Mononuclear cell (primary cell): ENCODE measurements around the gene SPATS2L. TPM values are rescaled to one million over a fixed set of nuclear protein-coding genes. Genes with fewer than 3 reads are reported as not detected.

ENCODE experiments used
- H3K27me3 ChIP-seq: 2 replicates; pipeline ENCODE4 v1.6.0; 2011; ENCODE audit warnings: low read length, control low read depth; ENCODE audit not compliant: insufficient read depth
- H3K4me1 ChIP-seq: 2 replicates; pipeline ENCODE4 v1.5.1; 2011; ENCODE audit warnings: mild to moderate bottlenecking, low read length, control low read depth; ENCODE audit not compliant: insufficient read depth
- H3K4me3 ChIP-seq: 2 replicates; pipeline ENCODE4 v1.5.1; 2011; ENCODE audit warnings: mild to moderate bottlenecking, low read length, moderate library complexity
- H3K9me3 ChIP-seq: 2 replicates; pipeline ENCODE4 v1.5.1; 2011; ENCODE audit warnings: low read depth, mild to moderate bottlenecking, control low read depth, low read length
- total RNA-seq: library from RNA; depleted of rRNA; stranded (reverse); fragments of >200 nt; gene quantifications from one replicate; pipeline ENCODE4 v1.2.3, GENCODE V29; 2012

Gene SPATS2L
- total RNA-seq, 1 donor, result 3.5 TPM

DNA sequence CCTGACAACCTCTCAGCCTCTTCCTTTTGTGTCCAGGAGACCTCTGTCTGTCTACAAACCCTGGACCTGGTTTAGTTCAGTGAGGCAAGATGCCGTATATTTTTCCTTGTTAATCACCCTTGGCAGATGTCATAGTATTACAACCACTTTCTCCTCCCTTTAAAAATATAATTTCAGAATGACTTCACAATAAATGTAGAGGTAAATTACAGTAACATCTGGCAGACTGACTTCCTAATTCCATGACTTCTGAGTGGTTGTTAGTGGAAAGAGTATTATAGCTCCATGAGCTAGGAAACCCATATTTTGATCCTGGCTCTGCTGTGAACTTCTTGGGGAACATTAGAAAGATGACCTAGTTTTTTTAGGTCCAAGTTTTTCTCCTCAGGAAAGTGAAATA lies 39.5 kb downstream of the SPATS2L start:
- H3K9me3 ChIP-seq, result no peaks in the 10 kb centered on the region
- H3K4me1 ChIP-seq, result no peaks in the 10 kb centered on the region
- H3K27me3 ChIP-seq, result no peaks in the 10 kb centered on the region
- H3K4me3 ChIP-seq, result no peak overlapping the region

DNA sequence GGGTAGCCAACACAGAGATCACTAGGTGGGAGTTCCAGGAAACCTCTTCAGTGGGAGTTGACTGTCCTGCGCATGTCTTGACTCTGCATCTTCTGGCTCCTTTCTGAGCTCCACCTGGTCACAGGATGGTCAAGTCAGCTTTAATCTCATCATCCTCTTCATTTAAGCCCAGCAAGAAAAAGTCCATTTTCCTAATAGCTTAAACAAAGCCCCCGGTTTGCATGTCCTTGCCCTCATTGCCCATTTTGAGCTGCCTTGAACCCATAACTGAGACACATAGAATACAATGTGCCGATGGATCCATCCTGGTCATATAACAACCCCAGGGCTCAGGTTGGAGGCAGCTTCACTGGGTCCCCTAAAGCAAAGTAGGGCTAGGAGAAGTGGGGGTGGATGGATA lies 40.8 kb downstream of the SPATS2L start:
- Histone ChIP-seq H3K4me1 (no peaks in the 10 kb centered on the region), H3K4me3 (no peak overlapping the region), H3K27me3 (no peaks in the 10 kb centered on the region), H3K9me3 (no peaks in the 10 kb centered on the region)

DNA sequence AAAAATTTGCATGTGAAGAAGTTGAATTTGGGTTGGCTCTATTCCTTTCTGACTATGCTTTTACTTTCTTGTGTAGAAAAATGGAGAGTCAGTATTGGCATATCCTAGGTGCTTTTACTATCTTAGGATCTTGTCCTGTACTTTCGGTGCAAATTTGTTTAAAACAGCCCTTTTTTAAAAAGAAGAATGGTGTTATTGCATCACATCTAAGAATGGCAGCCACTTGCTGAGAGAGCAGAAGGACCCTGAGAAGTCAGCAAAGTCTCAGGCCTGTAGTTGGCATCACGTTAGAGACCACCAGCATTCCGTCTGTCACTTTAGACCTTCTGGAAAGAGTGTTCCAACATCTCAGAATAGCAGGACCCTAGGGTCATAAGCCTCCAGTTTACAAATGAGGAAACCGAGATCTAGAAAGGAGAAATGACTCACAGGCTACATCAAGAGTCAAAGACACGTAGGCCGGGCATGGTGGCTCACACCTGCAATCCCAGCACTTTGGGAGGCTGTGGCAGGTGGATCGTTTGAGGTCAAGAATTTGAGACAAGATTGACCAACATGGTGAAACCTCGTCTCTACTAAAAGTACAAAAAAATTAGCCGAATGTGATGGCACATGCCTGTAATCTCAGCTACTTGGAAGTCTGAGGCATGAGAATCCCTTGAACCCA lies 42.5 kb downstream of the SPATS2L start:
- Histone ChIP-seq H3K4me3 (no peak overlapping the region), H3K27me3 (no peaks in the 10 kb centered on the region), H3K9me3 (no peaks in the 10 kb centered on the region), H3K4me1 (no peaks in the 10 kb centered on the region)

DNA sequence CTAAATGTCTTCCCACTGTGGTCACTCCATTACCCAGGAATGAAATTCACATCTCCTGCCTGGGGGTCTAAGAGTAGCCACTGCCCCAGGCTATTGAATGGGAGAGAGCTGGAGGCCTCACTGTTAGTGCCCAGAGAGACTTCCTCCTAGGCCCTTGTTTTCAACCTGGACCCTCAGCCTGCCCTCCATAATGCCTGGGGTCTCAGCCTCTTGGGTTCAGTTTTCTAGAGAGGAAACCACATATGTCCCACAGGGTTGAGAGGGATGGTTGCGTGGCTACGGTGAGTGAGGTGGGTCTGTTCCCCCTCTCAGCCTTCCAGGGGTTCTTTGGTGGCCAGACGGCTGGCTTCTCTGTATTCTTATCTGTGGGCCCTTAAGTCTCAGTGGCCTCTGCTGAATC lies 43.4 kb downstream of the SPATS2L start:
- Histone ChIP-seq H3K27me3 (no peaks in the 10 kb centered on the region), H3K9me3 (no peaks in the 10 kb centered on the region), H3K4me3 (no peak overlapping the region), H3K4me1 (no peaks in the 10 kb centered on the region)

DNA sequence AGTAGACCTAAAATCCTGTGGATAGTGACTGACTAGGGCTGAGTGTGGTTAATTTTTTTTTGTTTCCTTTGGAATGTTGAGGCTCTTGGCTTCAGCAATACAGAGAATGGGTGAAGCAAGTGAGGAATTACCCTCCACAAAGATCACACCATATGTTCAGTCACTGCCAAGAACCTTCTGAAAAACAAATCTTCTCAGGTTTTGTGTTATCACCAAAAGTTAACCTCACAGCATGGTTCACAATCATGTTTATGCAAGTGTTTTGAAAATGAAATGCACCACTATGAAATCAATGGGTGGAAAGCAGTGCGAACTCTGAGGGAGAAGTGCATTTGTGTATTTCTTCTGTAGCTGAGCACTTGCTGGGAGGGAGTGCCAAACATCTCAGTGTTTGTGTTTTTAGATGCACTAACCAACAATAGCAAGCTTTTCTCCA lies 44.4 kb downstream of the SPATS2L start:
- no peaks in the 10 kb centered on the region for H3K9me3 ChIP-seq
- H3K27me3 ChIP-seq, result no peaks in the 10 kb centered on the region

DNA sequence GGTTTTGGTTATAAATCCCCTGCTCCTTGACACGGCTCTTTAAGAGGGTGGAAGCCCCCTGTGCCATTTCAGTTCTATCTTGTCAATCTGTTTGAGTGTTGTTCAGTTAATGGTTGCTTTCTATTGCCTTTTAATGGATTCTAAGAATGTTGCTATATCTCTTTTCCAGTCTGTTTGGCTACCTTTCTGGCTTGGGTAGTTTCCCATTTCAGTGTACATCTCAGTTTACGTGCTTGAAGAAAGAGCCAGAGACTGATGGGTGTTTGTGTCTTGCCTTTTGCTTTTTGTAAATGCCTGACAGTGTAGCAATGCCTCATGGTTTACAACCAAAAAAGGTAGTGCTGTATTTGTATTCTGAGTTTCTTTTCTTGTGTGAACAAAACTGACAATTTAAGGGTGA lies 45.3 kb downstream of the SPATS2L start:
- no peaks in the 10 kb centered on the region for H3K27me3 ChIP-seq
- H3K9me3 ChIP-seq, result no peaks in the 10 kb centered on the region
- no peak overlapping the region for H3K4me3 ChIP-seq
- H3K4me1 ChIP-seq, result no peaks in the 10 kb centered on the region

More for the DNA sequence above, 44.4 kb downstream of the SPATS2L start:
- no peak overlapping the region for H3K4me3 ChIP-seq
- H3K4me1 ChIP-seq, result no peaks in the 10 kb centered on the region

DNA sequence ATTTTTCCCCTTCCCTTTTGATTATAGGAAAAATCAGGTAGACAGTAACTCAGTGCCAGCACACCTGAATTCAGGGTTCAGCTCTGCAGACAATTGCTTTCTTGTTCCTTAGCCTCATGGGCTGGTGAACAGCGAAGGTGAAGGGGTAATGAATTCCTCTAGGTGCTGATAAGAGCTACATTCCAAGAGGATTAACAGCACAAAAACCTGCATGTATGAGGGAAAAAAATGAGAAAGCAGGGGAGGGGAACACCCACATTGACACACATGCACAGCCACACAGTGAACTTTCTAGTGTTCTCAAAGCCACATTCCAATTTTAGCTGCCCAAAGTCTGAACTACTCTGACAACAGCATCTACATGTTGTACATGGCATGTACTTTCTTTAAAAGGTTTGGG lies 46.1 kb downstream of the SPATS2L start:
- H3K27me3 ChIP-seq, result no peaks in the 10 kb centered on the region
- H3K4me1 ChIP-seq, result no peaks in the 10 kb centered on the region
- H3K4me3 ChIP-seq, result no peak overlapping the region
- H3K9me3 ChIP-seq, result no peaks in the 10 kb centered on the region

DNA sequence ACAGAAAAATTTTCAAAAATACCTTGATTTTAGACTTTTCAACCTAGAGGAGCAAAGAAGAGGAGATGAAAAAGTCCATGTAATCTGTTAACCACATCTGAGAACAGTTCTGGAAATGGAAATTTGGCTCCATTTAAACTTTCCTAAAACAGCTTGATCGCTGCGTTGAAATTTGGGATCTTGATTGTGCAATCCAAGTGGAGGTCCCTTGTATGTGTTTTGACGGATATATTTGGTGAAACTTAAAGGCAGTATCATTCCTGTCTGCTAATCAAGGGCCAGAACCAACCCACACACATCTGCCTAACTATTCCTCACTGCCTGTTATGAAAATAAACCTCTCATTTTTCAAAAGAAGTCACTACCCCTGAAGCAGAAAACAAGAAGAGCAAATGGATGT lies 46.6 kb downstream of the SPATS2L start:
- no peaks in the 10 kb centered on the region for H3K9me3 ChIP-seq
- H3K4me1 ChIP-seq, result no peaks in the 10 kb centered on the region
- H3K4me3 ChIP-seq, result no peak overlapping the region
- no peaks in the 10 kb centered on the region for H3K27me3 ChIP-seq

DNA sequence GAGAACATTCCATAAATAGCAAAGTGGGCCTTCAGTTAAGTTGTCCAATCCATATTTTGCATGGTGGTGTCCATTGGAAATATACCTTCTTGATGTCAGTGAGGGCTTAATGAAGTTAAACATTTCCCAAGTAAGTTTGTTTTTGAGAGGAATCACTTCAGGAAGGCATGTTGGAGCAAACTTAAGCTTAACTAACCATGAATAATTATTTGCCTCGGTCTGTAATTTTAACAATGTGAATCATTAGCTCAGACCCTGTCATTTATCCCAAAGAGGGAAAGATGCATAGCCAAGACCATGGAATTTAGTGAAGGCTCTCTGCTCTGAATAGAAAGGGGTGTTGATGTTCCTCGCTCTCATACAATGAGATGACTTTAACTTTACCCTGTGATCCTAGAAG lies 47.4 kb downstream of the SPATS2L start:
- H3K27me3 ChIP-seq, result no peaks in the 10 kb centered on the region
- H3K4me1 ChIP-seq, result no peaks in the 10 kb centered on the region
- no peak overlapping the region for H3K4me3 ChIP-seq
- H3K9me3 ChIP-seq, result no peaks in the 10 kb centered on the region

DNA sequence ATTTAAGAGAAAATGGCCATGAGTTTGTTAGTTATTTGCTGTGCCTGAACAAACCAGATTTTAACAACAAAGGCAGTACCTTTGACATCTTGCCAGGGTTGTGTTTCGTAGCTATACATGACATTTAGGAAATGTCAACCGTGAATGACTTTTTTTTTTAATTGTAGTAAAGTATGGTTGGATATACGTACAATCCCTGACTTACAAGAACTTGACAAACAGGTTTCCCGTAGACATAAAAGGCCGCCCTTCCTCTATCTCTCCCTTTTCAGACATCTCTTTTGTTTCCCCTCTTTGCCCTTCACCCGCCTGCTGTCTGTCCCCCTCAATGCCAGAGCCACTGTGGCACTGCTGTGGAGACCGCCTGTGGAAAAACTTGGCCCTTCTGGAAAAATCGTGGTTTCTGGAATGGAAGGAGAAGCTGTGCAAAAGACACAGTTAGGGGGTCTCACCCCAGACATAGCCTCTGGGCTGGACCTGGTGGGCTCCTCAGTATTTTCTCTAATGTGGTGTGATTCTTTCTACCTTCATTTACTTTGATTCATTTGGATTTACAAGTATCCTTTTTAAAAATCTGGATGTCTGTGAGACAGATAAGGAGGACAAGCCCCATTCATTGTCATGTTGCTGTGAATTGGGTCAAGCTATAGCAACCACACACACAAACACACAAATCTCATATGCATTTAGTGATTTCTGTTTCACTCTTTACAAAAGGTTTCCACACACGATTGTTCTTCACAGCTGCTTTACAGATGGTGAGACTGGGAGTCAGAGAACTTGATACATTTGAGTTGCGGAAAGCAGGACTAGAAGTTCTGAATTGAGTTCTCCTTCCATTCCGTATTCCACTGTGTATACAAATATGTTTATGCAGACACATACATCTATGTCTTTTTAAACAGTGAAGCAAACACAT lies 48.6 kb downstream of the SPATS2L start:
- Histone ChIP-seq H3K9me3 (no peaks in the 10 kb centered on the region), H3K4me1 (no peaks in the 10 kb centered on the region), H3K27me3 (no peaks in the 10 kb centered on the region), H3K4me3 (no peak overlapping the region)

DNA sequence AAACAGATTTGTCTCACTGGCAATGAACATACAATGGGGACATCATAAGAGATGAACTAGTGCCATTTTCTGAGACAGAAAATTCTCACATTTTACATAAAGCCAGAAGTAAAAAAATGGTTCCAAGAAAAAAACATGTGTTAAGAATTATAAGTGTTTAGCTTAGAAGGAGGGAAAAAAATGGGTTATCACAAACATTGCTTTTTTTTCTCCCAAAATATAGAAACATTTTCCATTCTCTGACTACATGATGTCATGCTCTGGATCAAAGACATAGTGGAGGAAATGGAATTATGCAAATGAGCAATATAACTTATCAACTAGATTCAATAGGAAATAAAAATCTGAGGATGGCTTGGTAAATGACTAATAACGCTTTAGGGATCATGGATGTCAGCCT lies 49.8 kb downstream of the SPATS2L start:
- no peaks in the 10 kb centered on the region for H3K9me3 ChIP-seq
- H3K4me3 ChIP-seq, result no peak overlapping the region
- H3K4me1 ChIP-seq, result no peaks in the 10 kb centered on the region
- no peaks in the 10 kb centered on the region for H3K27me3 ChIP-seq

DNA sequence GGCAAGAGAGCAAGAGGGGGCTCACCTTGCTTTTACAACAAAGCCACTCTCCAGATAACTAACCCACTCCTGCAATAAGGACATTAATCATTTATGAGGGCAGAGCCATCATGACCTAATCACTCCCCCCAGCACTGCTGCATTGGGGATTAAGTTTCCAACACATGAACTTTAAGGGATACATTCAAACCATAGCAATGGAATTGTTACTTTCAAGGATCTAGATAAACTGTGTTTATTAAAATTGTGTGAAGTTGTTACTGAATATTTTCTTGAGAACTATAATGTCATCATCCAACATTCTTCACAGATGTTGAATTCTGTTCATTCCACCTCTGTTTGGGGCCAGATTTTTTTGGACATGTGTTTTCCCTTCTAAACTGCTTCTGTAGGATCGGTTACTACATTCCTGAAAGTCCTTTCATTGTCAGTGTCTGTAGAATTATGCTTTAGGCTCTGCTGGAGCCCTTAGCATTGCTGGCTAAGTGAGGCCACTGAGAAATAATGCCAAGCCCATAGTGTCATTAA lies 50.4 kb downstream of the SPATS2L start:
- Histone ChIP-seq H3K4me3 (no peak overlapping the region), H3K27me3 (no peaks in the 10 kb centered on the region), H3K4me1 (no peaks in the 10 kb centered on the region), H3K9me3 (no peaks in the 10 kb centered on the region)

DNA sequence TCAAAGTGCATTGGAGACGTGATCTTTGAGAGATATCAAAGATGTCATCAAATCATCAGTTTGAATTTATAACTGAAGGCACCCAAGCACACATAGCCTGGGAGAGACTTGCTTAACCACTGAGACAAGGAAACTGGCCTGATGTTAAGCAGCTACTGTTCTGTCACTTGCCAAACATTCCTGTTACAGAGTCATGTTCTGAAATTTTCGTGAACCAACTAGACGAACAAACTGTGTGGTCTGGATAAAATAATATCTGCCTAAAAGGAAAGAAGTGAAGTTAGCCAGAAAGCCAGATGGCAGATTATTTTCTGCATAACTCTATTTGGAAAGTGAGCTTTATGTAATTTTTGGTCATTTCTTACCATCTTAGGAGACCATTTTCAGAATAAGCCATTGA lies 51.4 kb downstream of the SPATS2L start:
- Histone ChIP-seq H3K9me3 (no peaks in the 10 kb centered on the region), H3K4me1 (no peaks in the 10 kb centered on the region), H3K27me3 (no peaks in the 10 kb centered on the region), H3K4me3 (no peak overlapping the region)

DNA sequence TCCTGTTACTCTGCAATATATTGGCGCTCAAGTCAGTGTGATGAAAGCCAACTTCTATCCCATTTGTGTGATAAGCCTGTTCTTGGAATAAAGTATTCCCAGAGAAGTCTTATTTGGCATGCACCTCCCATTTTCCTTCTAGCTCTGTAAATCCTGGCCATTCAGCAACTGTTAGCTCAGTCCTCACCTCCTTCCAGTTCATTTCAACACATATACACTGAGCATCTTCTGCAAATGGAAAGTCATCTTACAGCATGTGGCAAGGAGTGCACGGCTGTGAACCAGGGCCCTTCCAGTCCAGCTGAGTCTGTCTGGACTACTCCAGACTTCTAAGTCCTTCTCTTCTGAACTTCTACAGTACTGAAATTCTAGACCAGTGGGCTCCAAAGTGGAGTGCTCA lies 53.1 kb downstream of the SPATS2L start:
- H3K4me1 ChIP-seq, result no peaks in the 10 kb centered on the region
- no peaks in the 10 kb centered on the region for H3K9me3 ChIP-seq
- no peak overlapping the region for H3K4me3 ChIP-seq
- no peaks in the 10 kb centered on the region for H3K27me3 ChIP-seq

DNA sequence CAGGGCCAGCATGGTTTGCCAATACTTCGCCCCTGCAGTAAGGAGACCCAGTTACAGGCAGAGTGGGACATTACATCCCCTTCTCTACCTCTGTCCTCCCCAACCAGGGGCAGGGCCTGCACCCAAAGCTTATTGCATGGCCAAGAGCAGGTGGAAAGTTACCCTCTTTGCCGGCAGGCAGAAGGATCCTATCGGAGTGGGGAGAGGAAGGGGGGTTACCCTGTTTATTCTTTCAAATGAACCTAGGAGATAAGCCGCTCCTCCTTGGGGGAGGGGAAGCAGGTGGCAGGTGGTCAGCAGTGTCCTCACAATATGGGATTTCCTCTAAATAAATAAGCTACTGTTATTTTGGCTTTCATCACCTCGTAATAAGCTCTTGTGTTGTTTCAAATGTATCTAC lies 53.9 kb downstream of the SPATS2L start:
- no peaks in the 10 kb centered on the region for H3K9me3 ChIP-seq
- H3K27me3 ChIP-seq, result no peaks in the 10 kb centered on the region
- no peaks in the 10 kb centered on the region for H3K4me1 ChIP-seq
- H3K4me3 ChIP-seq, result no peak overlapping the region
